H7 (cell line): Measurements from ENCODE around the gene GPC3. TPM values are rescaled to one million over a fixed set of nuclear protein-coding genes. Genes with fewer than 3 reads are reported as not detected.

Experiments used
- DNase-seq: peaks from one replicate; pipeline ENCODE4 v3.0.0; 2012
- H3K27me3 ChIP-seq: 2 replicates; pipeline ENCODE4 v1.6.0; 2011; ENCODE audit warnings: mild to moderate bottlenecking, low read length; ENCODE audit not compliant: control insufficient read depth, insufficient read depth
- H3K36me3 ChIP-seq: replicated peaks from 2 replicates; pipeline ENCODE4 v1.5.1; 2011; ENCODE audit warnings: low read length; ENCODE audit not compliant: control insufficient read depth, insufficient read depth
- H3K4me3 ChIP-seq: 2 replicates; pipeline ENCODE4 v1.5.1; 2011; ENCODE audit warnings: low read depth, mild to moderate bottlenecking, control low read depth, low read length, moderate library complexity; ENCODE audit not compliant: insufficient read depth
- total RNA-seq: library from RNA; depleted of rRNA; stranded (reverse); fragments of >200 nt; shearing (Covaris generic); gene quantifications from 2 replicates; pipeline ENCODE4 v1.2.3, GENCODE V29; 2014

GPC3 gene
- total RNA-seq, 1 experiment from 2014 or later: 81.0 TPM

- Histone ChIP-seq H3K4me3 (no peak overlapping the region), H3K36me3 (no peaks in the 10 kb centered on the region), H3K27me3 (no peaks in the 10 kb centered on the region)
- no peak for DNase-seq
Measured at GRCh38 chrX:133884430-133885394, 100.7 kb downstream of the GPC3 start.

DNA sequence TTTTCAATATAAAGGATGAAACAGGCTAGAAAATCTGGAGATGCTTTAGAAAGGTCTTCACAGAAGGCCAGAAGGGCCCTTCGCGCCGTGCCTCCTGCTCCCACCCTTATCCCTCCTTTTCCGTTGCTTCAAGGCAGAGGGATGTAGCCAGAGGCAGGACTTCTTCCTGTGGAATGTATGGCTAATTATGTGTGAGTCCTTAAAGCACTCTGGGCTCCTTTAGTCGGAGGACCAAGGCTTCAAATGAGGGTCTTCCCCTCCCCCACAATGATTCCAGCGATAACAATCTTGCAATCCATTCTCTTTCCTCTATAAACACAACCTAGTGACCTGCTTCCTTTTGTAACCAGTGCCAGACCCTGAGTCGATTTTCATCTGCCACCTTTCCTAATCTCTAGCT, 103.5 kb downstream of the GPC3 start:
- H3K27me3 ChIP-seq: no peaks in the 10 kb centered on the region
- no peak overlapping the region for H3K4me3 ChIP-seq
- no peaks in the 10 kb centered on the region for H3K36me3 ChIP-seq
- DNase-seq: no peak

DNA sequence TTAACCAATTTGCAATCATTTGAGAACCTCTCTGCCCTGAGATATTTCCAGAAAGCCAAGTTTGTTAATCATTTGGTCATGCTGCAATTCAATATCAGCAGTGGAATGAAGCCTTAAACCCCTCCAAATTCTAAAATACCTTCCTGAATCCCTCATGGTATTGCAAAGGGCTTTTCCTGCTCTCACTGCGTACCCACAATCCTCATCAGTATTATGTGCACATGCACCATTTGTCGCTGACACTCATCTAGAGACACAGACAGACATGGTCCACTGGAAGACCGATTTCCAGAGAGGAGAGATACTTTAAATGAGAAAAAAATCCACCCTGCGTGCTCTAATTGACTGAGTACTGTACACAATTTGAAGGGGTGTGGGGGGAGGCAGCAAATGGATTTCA, 104.4 kb downstream of the GPC3 start:
- Histone ChIP-seq H3K36me3 (no peaks in the 10 kb centered on the region), H3K4me3 (no peak overlapping the region), H3K27me3 (no peaks in the 10 kb centered on the region)
- no peak for DNase-seq

DNA sequence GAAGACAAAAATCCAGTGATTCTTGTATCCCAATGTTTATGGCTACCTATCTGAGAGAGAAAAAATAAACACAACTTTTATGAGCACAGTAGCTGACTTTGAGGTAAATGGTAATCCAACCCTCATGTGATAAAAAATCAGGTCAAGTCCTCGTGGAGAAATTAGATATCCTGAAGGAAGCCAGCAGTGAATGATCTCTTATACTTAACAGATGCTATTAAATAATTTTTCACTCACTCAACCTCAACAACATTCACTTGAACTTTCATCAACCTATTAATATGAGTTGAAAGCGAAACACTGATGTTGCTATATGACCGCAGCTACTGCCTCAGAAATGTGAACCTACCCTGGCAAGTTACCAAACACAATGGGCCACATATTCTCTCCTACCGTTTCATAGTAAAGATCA, 105.4 kb downstream of the GPC3 start:
- DNase-seq: no peak
- H3K4me3 ChIP-seq: no peak overlapping the region
- no peaks in the 10 kb centered on the region for H3K36me3 ChIP-seq
- no peaks in the 10 kb centered on the region for H3K27me3 ChIP-seq

DNA sequence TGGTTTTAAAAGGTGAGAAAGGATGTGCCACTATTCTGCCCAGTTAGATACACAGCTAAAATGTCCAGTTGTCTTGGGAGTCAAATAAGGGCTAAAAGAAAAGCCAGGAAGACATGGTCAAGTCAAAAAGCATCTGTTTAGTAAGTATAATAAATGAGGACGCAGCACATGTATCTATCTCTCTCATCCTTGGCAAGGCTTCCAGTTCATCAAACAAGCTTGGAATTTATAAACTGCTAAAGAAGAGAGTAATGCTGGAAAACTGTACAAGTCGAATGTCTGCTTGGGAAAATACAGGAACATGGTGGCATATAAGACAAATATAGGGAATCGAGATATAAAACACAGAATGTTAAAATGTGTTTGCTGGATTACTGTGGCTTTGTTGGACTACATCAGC, 106.7 kb downstream of the GPC3 start:
- Histone ChIP-seq H3K36me3 (no peaks in the 10 kb centered on the region), H3K27me3 (no peaks in the 10 kb centered on the region), H3K4me3 (no peak overlapping the region)
- DNase-seq: no peak

- Histone ChIP-seq H3K36me3 (no peaks in the 10 kb centered on the region), H3K4me3 (no peak overlapping the region), H3K27me3 (no peaks in the 10 kb centered on the region)
- no peak for DNase-seq
Measured at GRCh38 chrX:133876646-133877045, 108.7 kb downstream of the GPC3 start.

DNA sequence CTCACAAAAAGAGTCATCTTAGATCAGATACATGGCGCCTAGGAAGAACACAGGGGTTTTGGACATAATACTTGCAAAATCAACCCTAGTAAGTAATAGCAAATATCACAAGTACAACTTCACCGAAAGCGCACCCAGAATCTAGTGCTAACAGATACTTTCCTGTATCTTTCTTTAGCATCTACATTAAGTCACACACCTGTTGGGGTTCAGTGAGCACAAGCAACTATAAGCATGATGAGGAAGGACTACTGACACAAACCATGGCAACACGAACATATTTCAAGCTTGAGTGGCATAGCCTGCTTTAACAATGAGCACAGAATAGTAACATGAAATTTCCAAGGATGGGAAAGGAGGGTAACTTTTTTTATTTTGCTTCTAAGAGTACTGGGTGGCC, 116.1 kb downstream of the GPC3 start:
- H3K36me3 ChIP-seq: peaks cover 1% of the 10 kb centered on the region; the same call in 1 of the 2 replicates
- DNase-seq: no peak
- no peaks in the 10 kb centered on the region for H3K27me3 ChIP-seq
- H3K4me3 ChIP-seq: no peak overlapping the region

DNA sequence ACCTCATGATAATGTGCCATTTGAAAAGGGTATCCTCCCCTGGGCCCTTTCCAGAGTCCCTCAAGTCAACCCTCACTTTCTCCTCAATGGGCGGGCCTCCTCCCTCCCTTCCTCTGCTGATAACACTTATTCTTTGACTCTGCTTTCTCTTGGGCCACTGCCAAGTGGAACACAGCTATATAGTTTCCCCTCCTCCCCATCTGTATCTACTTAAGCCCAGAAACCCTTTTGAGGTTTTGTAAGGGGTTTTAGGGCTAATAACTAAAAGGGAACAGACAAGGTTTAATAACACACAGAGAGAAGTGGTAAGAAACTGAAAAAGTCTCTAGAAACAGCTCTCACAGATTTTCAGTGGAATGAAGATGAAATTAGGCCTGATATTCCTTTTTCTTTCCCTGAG, 116.7 kb downstream of the GPC3 start:
- Histone ChIP-seq H3K4me3 (no peak overlapping the region), H3K36me3 (peaks cover 1% of the 10 kb centered on the region; the same call in 1 of the 2 replicates), H3K27me3 (no peaks in the 10 kb centered on the region)
- DNase-seq: no peak

GRCh38 chrX:133868250-133868649, 117.1 kb downstream of the GPC3 start:
- peaks cover 1% of the 10 kb centered on the region; the same call in 1 of the 2 replicates for H3K36me3 ChIP-seq
- no peaks in the 10 kb centered on the region for H3K27me3 ChIP-seq
- DNase-seq: no peak
- H3K4me3 ChIP-seq: no peak overlapping the region

DNA sequence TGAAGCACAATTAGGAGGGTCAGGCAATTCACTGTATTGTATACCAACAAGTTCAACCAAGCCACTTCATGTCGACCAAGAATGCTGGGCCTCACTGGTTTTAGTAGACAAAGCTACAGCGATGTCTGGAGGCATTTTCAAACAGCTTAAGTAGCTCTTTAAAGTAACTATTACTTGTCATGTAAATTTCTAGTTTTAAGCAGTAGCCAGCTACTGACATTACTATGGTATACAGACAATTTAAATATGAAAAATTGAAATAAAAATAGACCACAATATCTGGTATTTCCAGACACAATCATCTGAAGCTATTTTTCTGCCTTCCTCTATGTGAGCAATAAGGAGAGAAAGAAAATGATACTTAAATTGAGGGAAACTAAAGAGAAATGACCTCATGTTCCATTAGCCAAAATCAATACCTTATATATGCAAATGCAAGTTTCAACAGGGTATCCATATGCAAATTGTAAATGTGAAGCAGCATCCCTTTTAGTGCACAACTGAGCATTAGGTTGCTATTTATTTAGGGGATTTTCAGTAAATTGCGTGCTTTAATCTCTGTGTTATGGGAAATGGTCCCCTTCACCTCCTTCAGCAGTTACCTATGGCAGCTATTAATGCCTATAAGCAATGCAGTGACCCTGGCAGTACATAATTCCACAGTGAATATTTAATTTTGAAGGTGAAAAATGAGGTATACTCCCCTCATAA, 119.5 kb downstream of the GPC3 start:
- DNase-seq: peak; percentile 29
- H3K4me3 ChIP-seq: no peak overlapping the region
- peaks cover 1% of the 10 kb centered on the region; the same call in 1 of the 2 replicates for H3K36me3 ChIP-seq

DNA sequence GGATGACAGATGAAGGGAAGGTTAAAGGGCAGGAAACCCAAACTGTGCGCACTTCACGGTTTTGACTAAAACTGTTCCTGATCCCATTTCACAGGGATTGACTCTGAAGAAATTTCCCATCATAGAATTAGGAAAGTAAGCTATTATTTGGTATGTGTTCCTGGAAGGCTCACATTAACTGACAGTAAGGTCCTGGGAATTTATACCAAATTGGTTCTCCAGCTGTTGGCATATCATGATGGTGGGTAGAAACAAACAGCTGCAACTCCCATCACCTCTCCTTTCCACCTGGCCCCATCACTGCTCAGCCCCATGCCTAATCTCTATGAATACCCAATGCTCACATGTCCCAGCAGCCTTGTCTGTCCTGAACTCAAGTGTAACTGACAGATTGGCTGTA, 121.2 kb downstream of the GPC3 start:
- Histone ChIP-seq H3K27me3 (no peaks in the 10 kb centered on the region), H3K4me3 (no peak overlapping the region), H3K36me3 (peaks cover 1% of the 10 kb centered on the region; the same call in 1 of the 2 replicates)
- DNase-seq: no peak

More for the DNA sequence above, 119.5 kb downstream of the GPC3 start:
- H3K27me3 ChIP-seq: no peaks in the 10 kb centered on the region

DNA sequence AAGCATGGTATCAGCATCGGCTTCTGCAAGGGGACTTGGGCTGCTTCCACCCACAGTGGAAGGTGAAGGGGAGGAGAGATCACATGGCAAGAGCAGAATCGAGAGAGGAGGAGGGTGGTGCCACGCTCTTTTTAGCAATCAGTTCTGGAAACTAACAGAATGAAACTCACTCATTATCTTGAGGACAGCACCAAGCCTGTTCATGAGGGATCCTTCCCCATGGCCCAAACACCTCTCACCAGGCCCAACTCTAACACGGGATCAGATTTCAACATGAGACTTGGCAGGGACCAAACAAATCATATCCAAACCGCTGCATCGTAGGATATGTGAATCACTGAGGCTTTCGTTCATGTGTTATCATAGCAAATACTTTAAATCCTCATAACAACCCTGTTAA, 125.5 kb downstream of the GPC3 start:
- no peak for DNase-seq
- Histone ChIP-seq H3K27me3 (no peaks in the 10 kb centered on the region), H3K4me3 (no peak overlapping the region), H3K36me3 (no peaks in the 10 kb centered on the region)

DNA sequence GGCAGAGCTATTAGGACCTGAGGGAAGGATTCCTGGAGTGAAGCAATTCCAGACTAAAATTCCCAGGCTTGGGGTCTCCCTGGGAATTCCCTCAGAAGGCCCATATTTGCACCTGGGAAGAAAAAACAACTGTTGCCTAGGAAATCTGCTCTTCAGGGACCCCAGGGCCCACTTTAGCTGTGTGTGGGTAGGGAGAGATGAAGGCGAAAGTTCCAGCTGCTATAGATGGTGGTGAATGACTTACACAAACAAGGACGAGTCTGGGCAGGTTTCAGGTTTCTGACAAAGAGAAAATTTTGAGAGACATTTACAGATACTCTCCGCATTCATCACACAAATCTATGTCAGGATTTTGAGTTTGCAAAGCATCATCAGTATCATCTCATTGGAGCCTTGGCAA, 126.1 kb downstream of the GPC3 start:
- no peak for DNase-seq
- H3K36me3 ChIP-seq: no peaks in the 10 kb centered on the region
- no peak overlapping the region for H3K4me3 ChIP-seq
- H3K27me3 ChIP-seq: no peaks in the 10 kb centered on the region

DNA sequence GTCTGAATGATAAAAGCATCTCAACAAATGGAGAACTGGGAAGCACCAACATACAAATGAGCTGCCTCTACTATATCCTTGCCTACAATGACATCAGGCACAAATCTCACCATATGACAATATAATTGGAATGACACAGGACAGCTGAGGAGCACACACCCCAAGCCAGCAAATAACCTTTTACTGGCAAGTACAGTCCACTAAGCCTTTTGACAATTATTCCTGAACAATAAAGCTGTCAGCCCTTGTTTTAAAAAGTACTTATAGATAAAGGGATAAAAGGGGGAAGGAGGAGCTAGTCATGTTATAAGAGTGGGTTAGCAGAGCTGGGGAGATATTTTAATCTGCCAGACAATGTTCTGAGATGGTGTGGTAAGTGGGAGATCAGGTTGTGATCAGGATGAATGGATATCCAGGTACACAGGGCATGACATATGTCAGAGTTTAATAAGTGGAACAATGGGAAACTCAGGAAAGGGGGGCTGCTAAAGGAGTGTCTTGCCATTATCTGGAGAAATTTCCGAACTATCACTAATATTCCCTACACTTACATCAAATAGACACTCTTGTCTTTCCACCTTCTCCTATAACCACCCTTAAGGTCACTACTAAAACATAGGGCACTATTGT, 127.6 kb downstream of the GPC3 start:
- DNase-seq: no peak
- Histone ChIP-seq H3K36me3 (no peaks in the 10 kb centered on the region), H3K27me3 (no peaks in the 10 kb centered on the region), H3K4me3 (no peak overlapping the region)
